Measurements from ENCODE around the gene CBR4.

GRCh38 chr4:168972596-168972995, 37.5 kb downstream of the CBR4 start:
- TF ChIP-seq CTCF (IDR thresholded peaks at IDR 0.05), result no peak
- TF ChIP-seq EP300 (IDR thresholded peaks at IDR 0.05), result no peak
